Neuron (in vitro differentiated cells): ENCODE measurements around the gene SETD3.

ENCODE experiments used
- H2AFZ ChIP-seq: one replicate; pipeline ENCODE4 v1.6.1; 2013; ENCODE audit warnings: low read depth, mild to moderate bottlenecking, inconsistent platforms, low read length, moderate library complexity
- H3K27me3 ChIP-seq: one replicate; pipeline ENCODE4 v1.6.1; 2013; ENCODE audit warnings: low read length; ENCODE audit not compliant: insufficient read depth
- H3K36me3 ChIP-seq: one replicate; pipeline ENCODE4 v1.6.1; 2013; ENCODE audit warnings: low read length; ENCODE audit not compliant: insufficient read depth
- H3K4me1 ChIP-seq: one replicate; pipeline ENCODE4 v1.6.1; 2013; ENCODE audit warnings: low read length; ENCODE audit not compliant: insufficient read depth
- H3K4me3 ChIP-seq: 2 replicates; pipeline ENCODE4 v1.5.1; 2013; ENCODE audit warnings: mild to moderate bottlenecking, low read length, moderate library complexity
- H3K9me3 ChIP-seq: one replicate; pipeline ENCODE4 v1.6.1; 2013; ENCODE audit warnings: low read length

The SETD3 gene

DNA sequence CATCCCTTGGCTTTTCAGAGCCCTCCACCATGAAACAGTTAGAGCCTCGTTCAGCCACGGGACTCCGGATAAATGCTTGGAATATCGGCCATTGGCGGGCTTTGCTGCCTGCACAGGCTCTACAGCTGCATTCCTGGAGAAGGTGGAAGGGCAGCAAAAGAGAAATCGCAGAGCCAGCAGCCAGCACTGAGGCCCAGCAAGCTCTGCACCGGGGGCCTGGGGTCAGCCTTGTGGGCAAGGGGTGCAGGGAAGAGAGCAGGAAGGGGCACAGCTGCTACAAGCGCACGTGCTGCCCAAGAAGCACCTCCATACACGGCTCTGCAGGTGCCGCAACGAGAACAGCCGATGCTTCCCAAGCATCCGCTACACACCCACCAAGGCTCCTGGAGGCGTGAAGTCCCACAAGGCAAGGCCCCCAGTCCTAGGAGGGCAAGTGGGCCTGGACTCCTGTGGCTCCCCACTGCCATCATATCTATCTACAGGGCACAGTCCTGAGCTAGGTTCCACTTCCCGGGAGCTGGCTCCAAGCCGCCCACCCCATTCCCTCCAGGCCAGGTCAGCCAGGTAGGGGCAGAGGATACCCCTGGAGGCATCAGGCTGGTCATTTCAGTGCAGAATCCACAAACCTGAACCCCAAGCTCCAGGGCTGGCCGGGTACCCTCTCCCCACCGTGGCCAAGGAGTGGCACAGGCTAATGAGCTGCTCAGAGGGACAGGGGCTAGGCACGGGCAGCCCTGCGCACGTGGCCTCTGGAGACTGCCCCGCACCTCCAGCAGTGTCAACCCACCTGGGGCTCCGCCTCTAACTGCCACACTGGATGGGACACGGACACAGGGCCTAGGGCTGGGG, 40.7 kb upstream of the SETD3 start:
- peaks cover 35% of the 10 kb centered on the region for H3K4me1 ChIP-seq

DNA sequence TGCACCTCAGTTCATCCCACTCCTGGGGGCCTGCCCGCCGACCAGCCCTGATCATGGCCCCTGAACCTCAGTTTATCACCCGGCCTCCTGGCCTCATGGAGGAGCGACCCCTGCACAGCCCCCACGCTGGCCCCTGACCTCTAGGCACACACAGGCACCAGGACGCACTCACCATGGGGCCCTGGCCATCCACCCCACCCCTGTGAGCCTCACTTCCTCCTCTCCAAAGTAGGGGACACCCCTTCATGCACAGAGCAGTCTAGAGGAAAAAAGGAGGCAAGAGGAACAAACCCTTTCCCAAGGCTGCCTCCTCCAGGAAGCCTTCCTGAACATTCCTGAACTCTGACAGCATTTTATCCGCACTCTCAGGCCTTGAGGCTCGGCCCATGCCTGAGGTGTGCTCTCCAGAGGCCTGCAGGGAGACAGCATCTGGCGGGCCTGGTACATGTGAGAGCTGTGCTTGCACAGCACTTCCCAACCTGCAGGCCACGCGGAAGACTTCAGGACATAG, 40.0 kb upstream of the SETD3 start:
- Histone ChIP-seq H2AFZ (no peak overlapping the region), H3K27me3 (no peaks in the 10 kb centered on the region), H3K4me3 (no peak overlapping the region), H3K9me3 (no peaks in the 10 kb centered on the region), H3K4me1 (peaks cover 35% of the 10 kb centered on the region), H3K36me3 (peaks cover 15% of the 10 kb centered on the region)

More for the DNA sequence above, 40.7 kb upstream of the SETD3 start:
- peaks cover 11% of the 10 kb centered on the region for H3K36me3 ChIP-seq
- no peaks in the 10 kb centered on the region for H3K27me3 ChIP-seq
- no peak overlapping the region for H3K4me3 ChIP-seq
- H2AFZ ChIP-seq = no peak overlapping the region
- H3K9me3 ChIP-seq = no peaks in the 10 kb centered on the region

DNA sequence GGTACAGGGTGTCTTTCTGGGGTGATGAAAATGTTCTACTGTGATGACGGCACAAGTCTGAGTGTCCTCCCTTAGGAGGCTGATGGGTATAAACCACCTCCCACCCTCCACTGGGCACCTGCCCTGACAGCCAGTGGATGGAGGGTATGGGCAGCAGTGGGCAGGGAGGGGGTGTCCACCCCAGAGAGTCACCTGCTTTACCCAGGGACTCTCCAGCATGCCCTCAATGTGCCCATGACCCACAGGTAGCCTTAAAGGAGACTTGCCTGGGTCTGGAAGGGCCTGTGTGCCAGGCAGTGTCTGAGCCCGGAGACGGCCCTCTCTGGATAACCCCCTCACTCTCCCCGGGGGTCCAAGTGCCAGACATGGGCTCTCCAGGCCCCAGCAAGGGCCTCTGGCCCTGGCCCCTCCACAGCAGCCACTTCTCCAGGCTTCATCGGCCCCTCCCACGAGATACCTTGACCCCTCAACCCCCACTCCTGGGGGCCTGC, 39.3 kb upstream of the SETD3 start:
- Histone ChIP-seq H3K4me3 (no peak overlapping the region), H3K4me1 (peaks cover 30% of the 10 kb centered on the region)

DNA sequence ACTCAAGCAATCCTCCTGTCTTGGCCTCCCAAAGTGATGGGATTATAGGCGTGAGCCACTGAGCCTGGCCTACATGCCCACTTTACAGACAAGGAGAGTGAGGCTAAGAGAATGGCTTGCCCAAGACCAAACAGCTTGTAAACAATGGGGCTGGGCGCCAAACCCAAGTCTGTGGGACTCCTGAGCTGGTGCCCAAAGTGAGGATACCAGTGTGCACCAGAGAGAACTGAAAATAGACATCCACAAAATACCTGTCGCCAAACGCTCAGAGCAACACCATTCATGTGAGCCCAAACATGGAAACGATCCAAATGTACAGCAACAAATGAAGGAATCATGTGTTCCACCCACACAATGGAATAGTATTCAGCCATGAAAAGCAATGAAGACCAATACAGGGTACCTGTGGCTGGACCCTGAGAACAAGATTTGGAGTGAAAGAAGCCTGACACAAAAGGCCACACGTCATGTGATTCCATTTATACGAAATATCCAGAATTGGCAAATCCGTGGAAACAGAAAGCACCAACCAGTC, 38.8 kb upstream of the SETD3 start:
- Histone ChIP-seq H3K9me3 (no peaks in the 10 kb centered on the region), H3K4me3 (no peak overlapping the region), H3K36me3 (peaks cover 21% of the 10 kb centered on the region), H3K4me1 (peaks cover 25% of the 10 kb centered on the region), H2AFZ (no peak overlapping the region), H3K27me3 (no peaks in the 10 kb centered on the region)

More for the DNA sequence above, 39.3 kb upstream of the SETD3 start:
- no peaks in the 10 kb centered on the region for H3K9me3 ChIP-seq
- H3K36me3 ChIP-seq = peaks cover 18% of the 10 kb centered on the region
- no peak overlapping the region for H2AFZ ChIP-seq
- no peaks in the 10 kb centered on the region for H3K27me3 ChIP-seq

DNA sequence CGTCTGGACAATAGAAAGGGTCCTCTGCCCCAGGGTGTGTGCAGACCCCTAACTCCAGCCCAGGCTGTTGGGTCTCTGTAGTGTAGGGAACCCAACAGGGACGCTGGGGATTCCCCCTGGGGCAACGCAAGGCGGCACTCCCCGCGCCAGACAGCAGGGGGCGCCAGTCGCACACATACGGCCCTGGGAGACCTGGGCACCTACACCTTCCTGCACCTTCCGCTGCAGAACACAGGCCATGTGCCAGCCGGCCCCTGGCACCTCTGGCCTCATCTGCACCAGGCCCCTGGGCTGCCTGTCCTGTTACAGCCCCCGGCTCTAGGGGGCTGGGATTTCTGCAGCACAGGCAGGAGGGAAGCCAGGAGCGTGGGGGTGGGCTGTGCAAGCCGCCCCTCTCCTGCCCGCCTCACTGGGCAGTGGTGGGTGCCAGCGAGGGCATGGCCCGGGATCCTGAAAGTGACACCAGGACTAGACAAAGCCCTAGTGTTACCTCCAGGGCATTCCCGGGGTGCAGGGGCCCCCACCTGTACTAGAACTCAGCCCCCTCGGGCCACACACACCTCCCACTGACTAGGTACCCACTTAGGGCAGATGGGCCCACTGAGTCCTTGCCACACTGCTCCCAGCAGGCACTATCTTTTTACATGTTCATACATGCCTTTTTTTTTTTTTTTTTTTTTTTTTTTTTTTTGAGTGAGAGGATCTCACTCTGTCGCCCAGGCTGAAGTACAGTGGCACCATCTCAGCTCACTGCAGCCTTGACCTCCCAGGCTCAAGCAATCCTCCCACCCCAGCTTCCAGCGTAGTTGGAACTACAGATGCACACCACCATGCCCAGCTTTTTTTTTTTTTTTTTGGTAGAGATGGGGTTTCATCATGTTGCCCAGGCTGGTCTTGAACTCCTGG, 38.0 kb upstream of the SETD3 start:
- Histone ChIP-seq H3K36me3 (peaks cover 27% of the 10 kb centered on the region), H3K4me3 (no peak overlapping the region), H3K4me1 (peaks cover 19% of the 10 kb centered on the region), H3K9me3 (no peaks in the 10 kb centered on the region), H3K27me3 (no peaks in the 10 kb centered on the region), H2AFZ (no peak overlapping the region)

DNA sequence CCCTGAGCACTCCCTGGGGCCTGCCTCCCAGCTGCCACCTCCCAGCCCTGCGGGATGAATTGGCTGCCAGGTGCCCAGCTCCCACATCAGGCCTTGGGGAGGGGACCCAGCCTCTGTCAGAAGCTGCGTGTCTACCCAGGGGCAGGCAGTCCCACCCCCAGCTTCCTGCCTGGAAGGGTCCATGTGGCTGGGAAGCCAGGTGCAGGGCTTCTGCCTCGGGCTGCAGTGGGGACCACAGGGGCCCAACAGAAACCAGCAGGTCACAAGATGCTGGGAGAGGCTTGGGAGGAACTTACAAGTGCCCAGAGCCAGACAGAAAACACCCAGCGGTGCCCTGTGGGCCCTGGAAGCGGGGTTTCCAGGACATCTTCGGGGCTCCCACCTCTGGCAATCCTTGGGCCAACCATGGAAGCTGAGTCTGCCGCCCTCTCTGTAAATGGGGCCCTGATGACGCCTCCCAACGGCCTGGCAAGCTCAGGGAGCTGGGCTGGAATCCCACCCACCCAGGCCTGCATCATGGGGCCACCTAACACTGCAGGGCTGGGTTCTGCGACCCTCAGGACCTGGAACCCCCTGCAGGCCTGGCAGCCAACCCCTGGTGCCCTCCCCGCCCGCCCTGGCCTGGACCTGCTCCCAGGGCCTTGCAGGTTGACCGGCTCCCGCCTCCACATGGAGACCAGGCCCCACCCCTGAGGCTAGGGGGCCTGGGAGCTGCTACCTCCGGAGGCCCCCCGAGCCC, 37.2 kb upstream of the SETD3 start:
- Histone ChIP-seq H3K9me3 (no peaks in the 10 kb centered on the region), H3K27me3 (no peaks in the 10 kb centered on the region), H3K4me3 (no peak overlapping the region), H2AFZ (no peak overlapping the region), H3K4me1 (peaks cover 10% of the 10 kb centered on the region), H3K36me3 (peaks cover 35% of the 10 kb centered on the region)

DNA sequence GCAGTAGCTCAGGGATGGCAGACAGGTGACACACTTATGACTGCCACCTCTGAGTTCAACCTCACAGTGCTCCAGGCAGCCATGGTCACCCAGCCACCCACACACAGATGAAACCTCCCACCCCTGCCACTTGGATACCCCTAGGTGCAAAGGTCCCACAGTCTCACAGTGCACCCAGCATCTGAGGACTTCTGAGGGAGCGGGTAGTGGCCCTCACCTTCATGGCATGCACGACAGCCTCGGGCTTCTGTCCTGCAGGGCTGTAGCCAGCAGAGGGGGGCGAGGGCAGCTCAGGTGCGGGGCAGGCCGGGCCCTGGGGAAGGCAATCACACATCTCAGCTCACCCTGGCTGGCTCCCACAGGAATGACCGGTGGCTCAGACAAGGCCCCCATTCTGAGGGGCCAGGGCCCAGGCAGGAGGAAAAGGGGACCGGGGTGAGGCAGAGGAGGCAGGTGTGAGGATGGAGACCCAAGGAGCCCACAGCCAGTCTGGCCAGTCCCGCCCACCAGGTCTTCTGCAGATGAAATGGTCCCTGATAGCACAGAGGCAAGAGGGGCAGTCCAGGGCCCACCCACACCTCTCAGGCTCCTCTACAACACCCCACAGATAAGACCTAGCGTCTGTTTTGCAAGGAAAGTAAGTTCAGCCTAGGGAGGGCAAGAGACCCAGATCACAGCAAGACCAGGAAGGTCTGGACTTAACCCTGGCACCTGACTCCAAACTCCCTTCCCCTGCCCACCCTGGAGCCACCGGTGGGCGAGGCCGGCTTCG, 36.4 kb upstream of the SETD3 start:
- Histone ChIP-seq H3K27me3 (no peaks in the 10 kb centered on the region), H3K4me1 (peaks cover 2% of the 10 kb centered on the region), H3K4me3 (no peak overlapping the region), H3K9me3 (no peaks in the 10 kb centered on the region), H3K36me3 (peaks cover 40% of the 10 kb centered on the region), H2AFZ (no peak overlapping the region)

DNA sequence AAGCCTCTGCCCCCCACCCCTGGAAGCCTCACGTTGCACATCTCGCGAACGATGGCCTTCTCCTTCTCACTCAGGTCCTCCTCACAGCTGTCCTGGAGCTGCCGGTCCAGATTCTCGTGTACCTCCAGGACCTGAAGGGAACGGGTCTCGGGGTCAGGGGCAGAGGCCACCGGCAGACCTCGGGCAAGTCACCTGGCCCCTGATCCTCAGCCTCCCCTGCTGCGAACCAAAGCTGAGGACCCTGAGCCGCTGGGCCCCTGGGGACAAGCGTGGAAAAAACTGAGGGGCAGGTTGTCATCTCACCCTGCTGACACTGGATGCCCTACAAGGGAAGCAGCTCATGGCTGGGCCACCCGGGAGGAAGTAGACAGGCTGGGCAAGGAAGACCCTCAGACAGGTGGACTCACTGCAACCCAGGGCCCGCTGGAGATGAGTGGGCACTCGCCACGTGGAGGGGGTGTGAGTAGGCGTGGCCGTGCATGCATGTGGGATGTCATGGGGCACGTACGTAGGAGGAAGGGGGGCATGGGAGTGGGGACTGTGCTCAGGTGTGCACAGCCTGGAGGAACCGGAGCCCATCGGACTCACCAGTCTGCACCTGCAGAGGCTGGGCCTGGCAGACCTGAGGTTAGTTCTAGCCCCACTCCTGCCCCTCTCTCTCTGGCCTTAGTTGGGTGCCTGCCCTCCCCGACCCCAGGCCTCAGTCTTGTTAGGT, 35.7 kb upstream of the SETD3 start:
- H3K36me3 ChIP-seq = peaks cover 40% of the 10 kb centered on the region
- H2AFZ ChIP-seq = no peak overlapping the region
- no peaks in the 10 kb centered on the region for H3K4me1 ChIP-seq
- H3K4me3 ChIP-seq = no peak overlapping the region
- H3K9me3 ChIP-seq = no peaks in the 10 kb centered on the region
- no peaks in the 10 kb centered on the region for H3K27me3 ChIP-seq

DNA sequence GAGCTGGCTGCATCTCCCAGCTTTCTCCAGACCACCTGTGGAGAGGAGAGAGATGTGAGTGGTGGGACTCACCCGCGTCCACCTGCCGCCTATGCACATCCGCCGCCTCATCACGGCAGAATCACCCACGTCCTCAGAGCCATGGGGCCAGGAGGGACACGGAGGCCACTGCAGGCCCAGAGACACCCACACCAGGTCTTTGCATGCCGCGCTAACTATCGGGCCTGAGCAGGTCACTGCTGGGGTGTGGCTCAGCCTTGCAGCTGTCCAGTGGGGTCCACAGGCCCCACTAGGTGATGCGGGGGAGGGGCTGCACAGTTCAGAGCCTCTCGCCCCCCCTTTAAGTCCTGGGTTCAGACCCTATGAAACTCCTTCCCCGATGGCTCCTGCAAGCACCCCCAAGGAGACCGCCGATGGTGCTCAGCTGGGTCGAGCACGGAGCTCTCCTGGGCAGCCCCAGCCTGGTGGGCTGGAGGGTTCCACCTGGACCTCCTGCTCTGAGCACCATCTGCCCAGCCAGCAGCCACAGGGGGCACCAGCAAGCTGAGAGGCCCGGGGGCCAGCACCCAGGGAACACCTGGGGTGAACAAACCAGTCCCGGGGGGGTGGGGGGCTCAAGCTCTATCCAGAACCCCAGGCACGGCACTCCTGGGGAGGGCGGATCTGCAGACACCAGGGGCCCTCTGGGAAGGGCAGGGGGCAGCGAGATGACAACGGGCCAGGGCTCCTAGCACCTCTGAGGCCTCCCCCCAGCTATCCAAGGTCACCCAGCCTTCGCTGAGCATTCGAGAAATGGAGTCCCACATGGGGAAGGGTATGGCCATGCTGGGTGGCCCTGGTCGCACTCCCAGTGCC, 34.9 kb upstream of the SETD3 start:
- Histone ChIP-seq H3K9me3 (no peaks in the 10 kb centered on the region), H3K36me3 (peaks cover 38% of the 10 kb centered on the region), H3K4me3 (no peak overlapping the region), H3K4me1 (no peaks in the 10 kb centered on the region), H3K27me3 (no peaks in the 10 kb centered on the region), H2AFZ (no peak overlapping the region)

DNA sequence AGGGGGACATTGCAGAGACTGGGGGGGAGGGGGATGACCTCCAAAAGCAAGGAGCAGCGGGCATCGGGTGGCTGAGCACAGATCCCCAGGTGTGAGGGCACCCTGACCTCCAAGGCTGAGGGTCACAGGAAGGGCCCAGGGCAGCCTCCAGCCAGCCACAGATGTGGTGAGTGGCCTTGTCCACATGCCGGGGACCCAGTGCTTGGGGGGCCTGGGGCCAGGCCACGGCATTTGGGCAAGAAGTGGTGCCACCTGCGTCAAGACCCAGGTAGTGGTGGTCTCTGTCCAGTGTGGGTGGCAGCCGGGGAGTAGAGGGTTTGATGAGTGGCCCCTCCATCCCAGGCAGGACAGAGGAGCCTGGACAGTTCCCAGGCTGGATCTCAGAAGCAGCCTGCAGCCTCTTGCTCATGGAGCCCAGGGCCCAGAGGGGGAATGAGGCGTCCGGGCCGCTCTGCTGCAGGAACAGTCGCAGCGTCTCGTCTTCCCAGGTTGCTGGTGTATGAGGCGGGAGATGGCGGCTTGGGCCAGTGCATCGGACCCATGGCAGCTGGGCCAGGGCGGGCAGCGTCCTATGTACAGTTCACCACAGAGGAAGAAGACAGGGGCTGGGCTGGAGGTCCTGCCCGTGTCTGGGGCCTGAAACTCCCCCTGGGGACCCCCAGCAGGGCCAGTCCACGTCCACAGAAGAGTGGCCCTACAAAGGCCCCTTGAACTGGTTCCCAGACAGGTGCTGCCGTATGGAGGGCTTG, 34.1 kb upstream of the SETD3 start:
- Histone ChIP-seq H2AFZ (no peak overlapping the region), H3K4me1 (no peaks in the 10 kb centered on the region), H3K4me3 (no peak overlapping the region), H3K36me3 (peaks cover 38% of the 10 kb centered on the region), H3K27me3 (no peaks in the 10 kb centered on the region), H3K9me3 (no peaks in the 10 kb centered on the region)
